Erythroblast (primary cell): ENCODE data around the gene SNAP47.

Source experiments
- GATA1 ChIP-seq: IDR thresholded peaks from 2 replicates; pipeline ENCODE4 v1.6.1; 2011; ENCODE audit warnings: low read depth, mild to moderate bottlenecking, control low read depth, low read length, moderate library complexity
- POLR2A ChIP-seq: IDR thresholded peaks from 2 replicates; pipeline ENCODE4 v1.6.1; 2011; ENCODE audit warnings: mild to moderate bottlenecking, low read length

DNA sequence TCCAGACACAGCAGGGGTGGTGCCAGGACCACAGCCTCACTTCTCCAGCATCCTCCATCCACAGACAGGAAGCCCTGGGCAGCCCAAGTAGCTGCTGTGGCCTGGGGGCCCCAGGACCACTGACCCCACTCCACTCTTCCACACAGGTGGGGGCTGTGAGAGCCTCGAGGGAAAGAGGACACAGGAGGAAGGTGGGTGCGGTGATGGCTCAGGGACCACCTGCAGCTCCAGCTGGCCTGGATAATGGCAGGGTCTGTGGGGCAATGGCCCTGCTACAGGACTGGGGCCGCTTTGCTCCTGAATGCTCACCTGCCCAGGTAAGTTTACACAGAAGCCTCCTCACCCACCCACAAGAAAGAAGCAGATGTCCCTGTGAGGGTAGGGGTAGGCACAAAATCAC is 61.9 kb downstream of the SNAP47 start:
- TF ChIP-seq POLR2A (no peak), GATA1 (no peak)
